Measurements from ENCODE around the gene FBXL7.

Gene FBXL7

GRCh38 chr5:15786884-15787283 lies 286.9 kb downstream of the FBXL7 start:
- no peak for DNase-seq

DNA sequence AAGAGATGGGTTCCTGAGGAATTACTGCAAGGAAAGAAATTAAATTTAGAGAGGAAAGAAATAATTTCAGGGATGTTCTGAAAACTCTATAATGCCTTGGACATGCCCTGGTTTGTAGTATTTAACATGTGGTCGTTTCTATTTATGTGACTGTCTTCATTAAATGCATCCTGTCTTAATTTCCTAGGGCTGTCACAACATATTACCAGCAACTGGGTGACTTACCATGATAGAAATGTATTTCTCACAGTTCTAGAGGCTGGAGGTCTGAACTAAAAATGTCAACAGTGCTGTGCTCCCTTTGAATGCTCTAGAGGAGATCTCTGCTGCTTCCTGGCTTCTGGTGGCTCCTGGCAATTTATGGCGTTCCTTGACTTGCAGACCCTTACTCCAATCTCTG lies 287.7 kb downstream of the FBXL7 start:
- DNase-seq, result no peak

DNA sequence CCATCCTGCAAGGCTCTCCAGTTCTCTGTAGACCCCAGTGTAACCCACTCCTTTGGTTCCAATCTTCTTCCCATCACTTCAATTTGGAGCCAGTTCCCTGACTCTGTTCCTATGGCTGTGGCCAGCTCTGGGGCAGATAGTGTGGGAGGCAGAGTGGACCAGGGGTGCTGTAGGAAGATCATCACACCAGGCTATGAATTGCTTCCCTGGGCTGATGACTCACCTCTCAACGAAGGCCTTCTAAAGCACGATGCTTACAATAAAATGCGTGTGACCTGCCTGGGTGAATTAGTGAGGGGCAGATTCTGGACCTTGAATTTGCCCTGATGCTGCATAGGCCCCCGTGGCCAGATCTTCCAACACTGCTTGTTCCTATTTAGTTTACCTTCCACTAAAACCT lies 289.7 kb downstream of the FBXL7 start:
- no peak for DNase-seq

DNA sequence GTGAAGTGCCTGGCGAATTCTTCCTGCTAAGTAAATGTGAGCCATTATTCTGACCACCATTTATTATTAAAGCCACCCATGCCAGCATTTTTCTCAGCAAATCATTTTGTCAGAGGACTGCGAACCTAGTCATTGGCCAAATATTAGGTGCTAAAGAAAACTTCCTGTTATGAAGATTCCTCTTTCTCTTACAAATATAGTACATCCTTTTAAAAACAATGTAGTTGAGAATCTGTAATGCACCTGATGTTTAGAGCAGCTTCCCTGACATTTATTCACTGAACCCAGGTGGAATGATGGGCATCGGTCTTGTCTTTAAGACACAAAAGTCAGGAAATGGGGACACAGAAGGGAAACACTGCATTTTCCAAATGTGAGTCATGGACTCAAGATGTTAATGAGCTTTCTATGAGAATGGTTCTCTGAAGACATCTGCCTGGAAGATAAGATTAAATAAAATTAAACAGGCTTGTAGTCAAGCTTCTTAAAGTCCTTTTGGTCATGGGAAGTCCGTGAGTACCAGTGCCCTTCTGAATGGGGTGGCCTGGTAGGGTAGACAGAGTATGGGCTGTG lies 290.6 kb downstream of the FBXL7 start:
- no peak for DNase-seq

GRCh38 chr5:15791274-15791673 lies 291.3 kb downstream of the FBXL7 start:
- DNase-seq, result no peak

GRCh38 chr5:15791859-15792258 lies 291.9 kb downstream of the FBXL7 start:
- no peak for DNase-seq

DNA sequence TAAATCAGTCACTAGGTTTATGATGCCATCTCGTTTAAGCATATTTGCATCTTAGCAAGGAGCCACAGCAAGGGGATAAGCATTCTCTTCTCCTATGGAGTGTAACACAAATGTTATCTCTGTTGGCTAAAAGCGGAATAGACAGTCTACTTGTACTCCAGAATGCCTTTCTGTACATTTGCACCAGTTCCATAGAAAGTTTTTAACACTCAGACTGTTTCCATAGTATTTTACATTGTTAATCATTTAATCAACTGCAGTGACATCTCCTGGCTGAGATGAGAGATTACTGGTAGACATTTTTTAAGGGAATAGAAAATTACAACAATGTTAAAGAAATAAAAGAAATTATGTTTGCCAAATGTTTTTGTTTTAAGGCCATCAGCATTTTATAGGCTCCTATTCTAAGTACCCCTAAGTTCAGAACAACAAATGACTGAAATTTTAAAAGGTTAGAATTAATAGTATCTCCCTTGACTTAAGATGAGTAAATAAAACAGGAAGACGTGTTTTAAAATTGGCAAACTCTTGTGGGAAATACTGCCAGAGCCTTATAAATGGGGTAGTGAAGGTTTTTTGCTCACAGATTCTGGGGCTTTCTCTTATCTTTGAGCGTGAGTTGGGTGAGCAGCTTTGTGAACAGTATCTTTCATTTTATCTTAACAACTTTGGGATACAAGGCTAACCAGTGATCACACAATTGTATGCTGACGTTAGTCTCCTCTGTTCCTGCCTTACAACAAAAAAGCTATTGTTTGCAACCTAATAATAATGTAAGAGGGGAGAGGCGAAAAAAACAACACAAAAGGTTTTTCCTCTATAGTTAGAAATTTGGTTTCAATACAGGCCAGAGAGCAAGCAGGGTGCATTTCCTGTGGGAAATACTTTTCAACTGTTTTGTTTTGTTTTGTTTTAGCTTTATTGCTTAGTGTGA lies 294.3 kb downstream of the FBXL7 start:
- no peak for DNase-seq

DNA sequence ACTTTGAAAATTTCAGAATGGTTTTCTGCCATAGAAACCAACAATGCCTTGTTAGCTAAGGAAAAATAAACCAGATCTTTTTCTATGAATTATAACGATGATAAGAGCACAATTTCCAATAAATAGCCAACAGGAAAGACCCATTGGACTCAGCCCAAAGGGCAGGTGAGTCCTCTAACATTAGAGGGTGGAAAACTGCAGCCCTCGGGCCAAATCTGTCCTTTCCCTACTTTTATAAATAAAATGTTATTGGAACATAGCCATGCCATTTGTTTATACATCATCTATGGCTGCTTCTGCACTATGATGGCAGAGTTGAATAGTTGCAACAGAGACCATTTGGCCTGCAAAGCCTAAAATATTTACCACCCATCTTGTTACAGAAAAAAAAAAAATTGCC lies 296.1 kb downstream of the FBXL7 start:
- no peak for DNase-seq

DNA sequence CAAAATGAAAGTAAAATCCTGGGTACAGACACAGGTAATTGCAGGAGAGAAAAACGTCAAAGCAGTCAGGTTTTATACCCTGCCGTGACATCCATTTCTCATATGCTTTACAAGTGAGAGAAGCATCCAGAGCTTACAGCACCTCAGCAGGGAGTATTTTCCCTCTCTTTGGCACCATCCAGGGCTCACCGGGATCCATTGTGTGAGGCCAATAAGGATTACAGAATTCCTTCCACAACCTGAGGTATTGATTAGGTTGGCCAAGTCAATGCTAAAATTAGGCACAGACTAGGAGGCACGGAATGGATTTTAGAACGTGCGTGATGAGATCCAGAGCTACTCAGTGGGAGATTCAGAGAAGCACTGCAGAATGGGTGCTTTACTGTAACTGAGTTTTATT lies 296.6 kb downstream of the FBXL7 start:
- DNase-seq, result no peak

DNA sequence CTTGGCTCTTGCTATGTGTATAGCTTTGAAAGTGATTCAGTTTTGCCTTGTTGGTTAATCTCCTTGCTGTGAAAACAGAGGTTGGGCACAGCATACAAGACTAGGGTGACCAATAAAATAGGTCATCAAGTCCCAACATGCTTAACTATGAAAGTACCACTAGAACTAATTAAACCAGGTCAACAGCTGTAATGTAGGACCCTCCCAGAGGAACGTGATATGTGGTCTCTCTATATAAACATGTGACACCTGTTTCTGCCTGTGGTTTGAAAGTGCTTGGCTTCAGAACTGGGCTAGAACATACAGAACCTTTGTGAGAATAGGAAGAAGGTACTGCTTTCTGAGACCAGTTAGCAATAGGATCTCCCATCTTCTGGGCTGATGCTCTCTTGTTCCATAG lies 297.1 kb downstream of the FBXL7 start:
- no peak for DNase-seq

DNA sequence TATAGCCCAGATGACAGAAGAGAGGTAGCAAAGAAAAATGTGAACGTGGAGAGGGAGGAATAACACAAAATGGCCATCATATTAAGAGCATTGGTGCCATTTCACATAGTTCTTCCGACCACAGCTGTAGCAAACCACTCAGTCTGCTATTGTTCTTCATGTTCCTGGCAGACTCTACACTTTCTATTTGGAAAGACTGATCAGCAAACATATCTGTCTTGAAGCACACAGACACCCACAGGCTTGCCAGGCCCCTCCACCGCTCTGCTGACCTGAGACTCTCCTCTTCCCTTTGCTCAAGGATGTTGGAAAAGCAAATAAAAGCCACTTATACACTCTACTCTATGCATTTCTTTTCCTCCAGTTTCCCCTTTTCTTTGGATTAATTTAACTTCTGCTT lies 298.0 kb downstream of the FBXL7 start:
- DNase-seq, result no peak

- DNase-seq, result no peak
Measured at GRCh38 chr5:15799014-15799413, 299.0 kb downstream of the FBXL7 start.

DNA sequence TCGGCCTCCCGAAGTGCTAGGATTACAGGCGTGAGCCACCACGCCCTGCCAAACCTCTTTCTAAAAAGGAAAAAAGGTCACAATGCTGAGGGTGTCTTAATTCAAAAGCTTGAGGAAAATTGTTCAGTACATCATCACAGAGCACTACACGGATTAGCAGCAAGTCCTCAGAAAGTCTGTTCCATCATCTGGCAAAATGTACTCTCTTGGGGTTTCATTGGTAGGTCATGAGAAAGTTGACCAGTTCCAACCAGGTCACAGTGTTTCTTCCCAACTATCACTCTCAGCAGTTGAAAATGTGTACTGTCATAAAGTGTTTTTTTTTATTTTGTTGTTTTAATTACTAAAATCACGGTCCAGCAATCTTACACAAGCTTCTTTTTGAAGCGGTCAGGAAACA lies 299.6 kb downstream of the FBXL7 start:
- no peak for DNase-seq

- no peak for DNase-seq
Measured at GRCh38 chr5:15803280-15803679, 303.3 kb downstream of the FBXL7 start.

DNA sequence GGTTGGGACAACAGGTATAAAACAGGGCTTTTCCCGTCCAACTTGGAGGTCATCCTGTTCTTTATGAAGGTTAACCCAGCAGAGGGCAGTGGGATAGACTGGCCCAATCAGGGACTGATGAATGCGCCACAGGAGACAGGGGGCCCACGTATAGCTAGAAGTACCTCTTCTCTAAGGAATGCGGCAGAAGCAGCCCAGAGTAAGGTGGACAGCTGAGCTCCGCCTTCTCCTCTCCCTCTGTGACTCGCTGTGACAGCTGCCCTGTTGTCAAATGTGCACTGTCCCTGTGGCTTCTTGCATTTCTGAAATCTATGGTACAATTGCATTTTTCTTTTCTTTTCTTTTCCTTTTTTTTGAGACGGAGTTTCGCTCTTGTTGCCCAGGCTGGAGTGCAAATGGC lies 306.6 kb downstream of the FBXL7 start:
- DNase-seq, result no peak

- DNase-seq, result no peak
Measured at GRCh38 chr5:15807248-15807647, 307.3 kb downstream of the FBXL7 start.

- no peak for DNase-seq
Measured at GRCh38 chr5:15807871-15808270, 307.9 kb downstream of the FBXL7 start.

GRCh38 chr5:15808577-15808976 lies 308.6 kb downstream of the FBXL7 start:
- DNase-seq, result no peak

DNA sequence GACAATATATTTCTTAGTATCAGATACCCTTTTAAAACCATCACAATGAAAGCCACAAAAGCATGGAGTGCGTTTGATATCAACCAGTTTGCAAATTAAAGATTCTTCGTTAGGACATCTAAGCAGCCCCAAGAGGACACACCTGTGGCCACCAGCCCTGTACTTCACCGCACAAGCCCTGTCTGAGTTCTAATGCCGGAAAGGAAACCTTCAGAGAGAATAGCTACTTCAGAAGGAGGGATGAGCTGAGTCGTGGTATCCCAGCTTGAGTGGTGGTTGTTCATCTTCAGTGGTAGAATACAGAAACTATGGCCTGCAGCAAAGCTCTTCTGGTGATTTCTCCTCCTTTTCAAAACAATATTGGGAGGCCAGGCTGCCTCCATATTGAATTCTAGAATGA lies 319.6 kb downstream of the FBXL7 start:
- no peak for DNase-seq

DNA sequence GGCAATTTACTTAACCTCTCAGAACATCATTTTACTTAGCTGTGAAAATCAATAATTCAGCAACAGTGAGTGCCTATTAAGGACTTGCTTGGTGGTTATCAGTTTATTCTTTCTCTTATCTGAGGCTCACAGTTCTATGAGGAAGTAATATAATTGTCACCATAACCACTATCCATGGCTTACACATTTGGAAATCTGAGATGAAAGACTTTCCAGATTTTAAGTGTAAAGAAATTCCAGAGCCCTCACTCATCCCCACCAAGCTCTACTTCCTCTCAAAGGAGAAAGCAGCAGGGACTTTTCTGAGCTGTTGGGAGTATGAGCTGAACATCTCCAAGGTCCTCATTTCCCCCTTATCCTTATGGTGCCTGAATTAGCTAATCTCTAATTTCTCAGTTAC lies 321.5 kb downstream of the FBXL7 start:
- no peak for DNase-seq

GRCh38 chr5:15823398-15823797 lies 323.4 kb downstream of the FBXL7 start:
- DNase-seq, result no peak

DNA sequence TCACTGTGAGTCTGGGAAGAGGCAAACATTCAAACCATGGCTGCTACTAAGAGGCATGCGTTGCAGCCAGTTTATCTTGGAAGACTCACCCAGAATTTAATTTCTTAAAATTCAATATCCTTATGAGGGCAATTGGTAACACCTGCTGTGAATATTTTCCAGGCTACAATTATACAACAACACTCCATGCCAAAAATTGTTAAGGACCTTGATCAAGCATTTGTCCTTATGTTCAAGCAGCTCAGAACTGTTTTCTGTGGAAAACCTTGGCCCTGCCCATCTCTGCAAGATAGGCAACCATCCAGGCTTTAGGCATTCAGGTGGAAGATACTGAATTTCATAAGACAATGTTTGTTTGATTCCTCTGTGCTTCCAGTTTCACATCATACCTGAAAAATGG lies 327.8 kb downstream of the FBXL7 start:
- DNase-seq, result no peak

- no peak for DNase-seq
Measured at GRCh38 chr5:15831408-15831807, 331.4 kb downstream of the FBXL7 start.

DNA sequence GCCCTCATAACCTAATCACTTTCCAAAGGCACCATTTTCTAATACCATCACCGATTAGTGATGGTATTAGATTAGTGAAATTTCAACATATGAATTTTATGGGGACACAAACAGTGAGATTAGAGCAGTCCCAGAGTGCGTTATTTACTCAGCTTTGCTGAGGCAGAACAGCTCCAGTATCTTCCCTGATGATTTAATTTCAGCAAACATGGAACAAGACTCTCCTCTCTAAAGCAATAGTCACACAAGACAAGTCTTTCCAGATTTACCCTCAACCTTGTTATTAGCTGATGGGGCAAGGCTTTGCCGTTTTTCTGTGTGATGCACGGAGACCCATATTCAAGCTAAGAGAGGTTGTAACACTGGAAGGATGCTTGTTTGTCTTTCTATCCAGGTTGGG lies 333.4 kb downstream of the FBXL7 start:
- DNase-seq, result no peak
